Neural cell (in vitro differentiated cells): ENCODE results near the gene ZNHIT2. TPM values are rescaled to one million over a fixed set of nuclear protein-coding genes. Genes with fewer than 3 reads are reported as not detected.

ENCODE experiments used
- H2AFZ ChIP-seq: fragments of 200-600, 300-800 bp; sonication (generic), shearing (Covaris generic); 2 replicates; pipeline ENCODE4 v1.6.0; 2014; ENCODE audit warnings: low read depth, mild to moderate bottlenecking, antibody characterized with exemption, low read length, moderate library complexity
- H3F3A ChIP-seq: fragments of 200-600 bp; shearing (Covaris generic); 2 replicates; pipeline ENCODE4 v1.6.1; 2016; ENCODE audit warnings: mild to moderate bottlenecking, moderate library complexity, mixed read lengths, antibody characterized with exemption, low read length; ENCODE audit not compliant: insufficient read depth, poor library complexity, severe bottlenecking
- H3K27ac ChIP-seq: fragments of 200-600, 300-800 bp; sonication (generic), shearing (Covaris generic); 2 replicates; pipeline ENCODE4 v1.5.1; 2014; ENCODE audit warnings: mild to moderate bottlenecking, low read length, moderate library complexity
- H3K27me3 ChIP-seq: fragments of 300-800, 200-600 bp; sonication (generic), shearing (Covaris generic); 2 replicates; pipeline ENCODE4 v1.6.0; 2014; ENCODE audit warnings: mild to moderate bottlenecking, low read depth, low read length, moderate library complexity; ENCODE audit not compliant: insufficient read depth
- H3K36me3 ChIP-seq: fragments of 300-800, 200-600 bp; sonication (generic), shearing (Covaris generic); 2 replicates; pipeline ENCODE4 v1.5.1; 2014; ENCODE audit warnings: mild to moderate bottlenecking, antibody characterized with exemption, low read length, moderate library complexity; ENCODE audit not compliant: insufficient read depth
- H3K4me2 ChIP-seq: fragments of 300-800, 200-600 bp; sonication (generic), shearing (Covaris generic); 2 replicates; pipeline ENCODE4 v1.6.0; 2014; ENCODE audit warnings: mild to moderate bottlenecking, low read length
- H3K4me3 ChIP-seq: fragments of 300-800, 200-600 bp; sonication (generic), shearing (Covaris generic); 2 replicates; pipeline ENCODE4 v1.5.1; 2014; ENCODE audit warnings: mild to moderate bottlenecking, low read length, moderate library complexity
- H3K79me2 ChIP-seq: fragments of 200-600 bp; shearing (Covaris generic); replicated peaks from 2 replicates; pipeline ENCODE4 v1.6.0; 2014; ENCODE audit warnings: mild to moderate bottlenecking, low read length, moderate library complexity; ENCODE audit not compliant: insufficient read depth
- H3K9ac ChIP-seq: fragments of 300-800, 200-600 bp; sonication (generic), shearing (Covaris generic); 2 replicates; pipeline ENCODE4 v1.6.1; 2016; ENCODE audit warnings: mild to moderate bottlenecking, low read length, mixed read lengths
- H3K9me2 ChIP-seq: fragments of 200-600 bp; shearing (Covaris generic); 2 replicates; pipeline ENCODE4 v1.6.1; 2016; ENCODE audit warnings: mild to moderate bottlenecking, low read length, mixed read lengths; ENCODE audit not compliant: insufficient read depth
- H3K9me3 ChIP-seq: fragments of 200-600, 300-800 bp; sonication (generic), shearing (Covaris generic); 2 replicates; pipeline ENCODE4 v1.6.1; 2016; ENCODE audit warnings: mild to moderate bottlenecking, mixed run types, low read length, moderate library complexity, mixed read lengths
- H4K20me1 ChIP-seq: fragments of 200-600 bp; shearing (Covaris generic); 2 replicates; pipeline ENCODE4 v1.6.1; 2016; ENCODE audit warnings: mild to moderate bottlenecking, mixed run types; ENCODE audit not compliant: insufficient read depth
- CTCF ChIP-seq: fragments of 450-650 bp; IDR thresholded peaks from 2 replicates; pipeline ENCODE4 v1.5.1; 2014; ENCODE audit warnings: antibody characterized with exemption, mild to moderate bottlenecking, moderate library complexity; ENCODE audit not compliant: poor library complexity, severe bottlenecking
- EP300 ChIP-seq: fragments of 450-650 bp; conservative IDR thresholded peaks from 2 replicates; pipeline ENCODE4 v1.6.1; 2014; ENCODE audit warnings: antibody characterized with exemption, mild to moderate bottlenecking, moderate library complexity; ENCODE audit not compliant: poor library complexity, severe bottlenecking
- EZH2 ChIP-seq: fragments of 200-600, 300-800 bp; shearing (Covaris generic), sonication (generic); IDR thresholded peaks from 2 replicates; pipeline ENCODE4 v1.6.1; 2014; ENCODE audit warnings: antibody characterized with exemption, low read length, borderline replicate concordance, mild to moderate bottlenecking; ENCODE audit not compliant: insufficient read depth, poor library complexity, severe bottlenecking
- MXI1 ChIP-seq: fragments of 450-650 bp; conservative IDR thresholded peaks from 2 replicates; pipeline ENCODE4 v1.6.1; 2014; ENCODE audit warnings: antibody characterized with exemption, mild to moderate bottlenecking; ENCODE audit not compliant: poor library complexity, severe bottlenecking
- POLR2AphosphoS5 ChIP-seq: IDR thresholded peaks from 2 replicates; pipeline ENCODE4 v1.6.1; 2012
- RAD21 ChIP-seq: fragments of 450-650 bp; conservative IDR thresholded peaks from 2 replicates; pipeline ENCODE4 v1.6.1; 2014; ENCODE audit warnings: antibody characterized with exemption, mild to moderate bottlenecking, moderate library complexity
- SMC3 ChIP-seq: fragments of 450-650 bp; conservative IDR thresholded peaks from 2 replicates; pipeline ENCODE4 v1.6.1; 2014; ENCODE audit warnings: antibody characterized with exemption, mild to moderate bottlenecking, moderate library complexity; ENCODE audit not compliant: poor library complexity
- TAF1 ChIP-seq: IDR thresholded peaks from 2 replicates; pipeline ENCODE4 v1.6.1; 2012; ENCODE audit warnings: low read depth
- polyA plus RNA-seq: library from polyadenylated mRNA; depleted of rRNA; stranded (reverse); fragments of >200 nt; gene quantifications from 2 replicates; pipeline ENCODE4 v1.2.3, GENCODE V29; 2014
- TF ChIP-seq, protein P1 (sequence below): IDR thresholded peaks from 2 replicates; pipeline ENCODE4 v1.6.1; 2012; ENCODE audit warnings: borderline replicate concordance

Gene ZNHIT2
- polyA plus RNA-seq, 1 donor from 2014 or later = 7.0 TPM

DNA sequence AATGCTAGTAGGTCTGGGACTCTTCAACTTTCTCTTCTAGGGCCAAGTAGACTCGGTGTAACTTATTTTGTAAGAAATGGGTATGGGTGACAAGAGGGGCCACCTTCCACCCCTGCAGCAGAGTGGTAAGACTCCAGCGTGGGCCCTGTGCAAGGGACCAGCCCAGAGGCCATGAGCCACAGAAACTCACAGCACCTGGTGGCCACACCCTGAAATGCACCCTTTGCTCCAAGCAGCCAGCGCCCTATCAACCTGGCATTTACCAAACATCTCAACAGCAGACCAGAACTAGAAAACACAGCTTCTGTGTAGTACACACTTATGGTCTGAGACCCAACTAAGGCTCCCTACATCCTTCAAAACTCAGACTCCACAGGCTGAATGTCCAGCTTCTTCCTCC is 39.4 kb downstream of the ZNHIT2 start:
- Histone ChIP-seq H3K4me3 (no peak overlapping the region), H3K9ac (no peak overlapping the region), H4K20me1 (no peaks in the 10 kb centered on the region), H3K27ac (no peak overlapping the region), H3K36me3 (no peaks in the 10 kb centered on the region), H3K4me2 (no peak overlapping the region), H3F3A (no peaks in the 10 kb centered on the region), H2AFZ (no peak overlapping the region), H3K79me2 (peaks cover 6% of the 10 kb centered on the region), H3K9me2 (no peaks in the 10 kb centered on the region), H3K9me3 (no peaks in the 10 kb centered on the region), H3K27me3 (no peaks in the 10 kb centered on the region)
- TF ChIP-seq SMC3 (peak; percentile 34), CTCF (peak; percentile 36), RAD21 (no peak)

DNA sequence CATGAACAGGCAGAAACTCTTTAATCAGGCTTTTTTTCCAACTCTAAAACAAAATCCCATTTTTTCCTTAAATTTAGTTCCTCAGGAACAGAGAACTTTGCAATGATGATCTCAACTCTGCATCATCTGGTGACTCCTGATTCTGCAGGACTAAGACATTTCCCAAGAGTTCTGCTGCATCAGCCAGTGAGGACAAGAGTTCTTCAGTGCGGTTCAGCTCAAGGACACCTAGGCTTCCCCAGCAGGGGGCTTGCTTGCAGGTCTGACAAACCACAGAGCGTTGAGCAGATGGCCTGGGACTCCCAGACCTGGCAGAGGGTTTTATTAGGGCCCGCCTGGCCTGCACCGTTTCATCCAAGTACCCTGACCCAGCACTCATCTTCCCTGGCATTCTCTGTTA is 40.0 kb downstream of the ZNHIT2 start:
- Histone ChIP-seq H2AFZ (no peak overlapping the region), H3K9ac (no peak overlapping the region), H4K20me1 (no peaks in the 10 kb centered on the region), H3K4me2 (no peak overlapping the region), H3K9me3 (no peaks in the 10 kb centered on the region), H3K4me3 (no peak overlapping the region), H3K79me2 (no peaks in the 10 kb centered on the region), H3K9me2 (no peaks in the 10 kb centered on the region), H3K36me3 (no peaks in the 10 kb centered on the region), H3F3A (no peaks in the 10 kb centered on the region), H3K27ac (no peak overlapping the region), H3K27me3 (no peaks in the 10 kb centered on the region)
- TF ChIP-seq EP300 = no peak
- no peak for TF ChIP-seq RAD21
- TF ChIP-seq CTCF = no peak

GRCh38 chr11:65072631-65072966 is 44.9 kb downstream of the ZNHIT2 start:
- Histone ChIP-seq H3K27ac (no peak overlapping the region), H3K4me2 (no peak overlapping the region), H3K9me3 (no peaks in the 10 kb centered on the region), H3K36me3 (no peaks in the 10 kb centered on the region), H3K9ac (no peak overlapping the region), H3K4me3 (no peak overlapping the region), H2AFZ (no peak overlapping the region), H3K79me2 (no peaks in the 10 kb centered on the region), H3K9me2 (no peaks in the 10 kb centered on the region), H3F3A (no peaks in the 10 kb centered on the region), H3K27me3 (no peaks in the 10 kb centered on the region), H4K20me1 (no peaks in the 10 kb centered on the region)
- TF ChIP-seq EP300 (no peak), MXI1 (no peak), POLR2AphosphoS5 (no peak), EZH2 (no peak), CTCF (no peak), RAD21 (no peak), TAF1 (no peak), SMC3 (no peak)
- TF ChIP-seq, protein P1, sequence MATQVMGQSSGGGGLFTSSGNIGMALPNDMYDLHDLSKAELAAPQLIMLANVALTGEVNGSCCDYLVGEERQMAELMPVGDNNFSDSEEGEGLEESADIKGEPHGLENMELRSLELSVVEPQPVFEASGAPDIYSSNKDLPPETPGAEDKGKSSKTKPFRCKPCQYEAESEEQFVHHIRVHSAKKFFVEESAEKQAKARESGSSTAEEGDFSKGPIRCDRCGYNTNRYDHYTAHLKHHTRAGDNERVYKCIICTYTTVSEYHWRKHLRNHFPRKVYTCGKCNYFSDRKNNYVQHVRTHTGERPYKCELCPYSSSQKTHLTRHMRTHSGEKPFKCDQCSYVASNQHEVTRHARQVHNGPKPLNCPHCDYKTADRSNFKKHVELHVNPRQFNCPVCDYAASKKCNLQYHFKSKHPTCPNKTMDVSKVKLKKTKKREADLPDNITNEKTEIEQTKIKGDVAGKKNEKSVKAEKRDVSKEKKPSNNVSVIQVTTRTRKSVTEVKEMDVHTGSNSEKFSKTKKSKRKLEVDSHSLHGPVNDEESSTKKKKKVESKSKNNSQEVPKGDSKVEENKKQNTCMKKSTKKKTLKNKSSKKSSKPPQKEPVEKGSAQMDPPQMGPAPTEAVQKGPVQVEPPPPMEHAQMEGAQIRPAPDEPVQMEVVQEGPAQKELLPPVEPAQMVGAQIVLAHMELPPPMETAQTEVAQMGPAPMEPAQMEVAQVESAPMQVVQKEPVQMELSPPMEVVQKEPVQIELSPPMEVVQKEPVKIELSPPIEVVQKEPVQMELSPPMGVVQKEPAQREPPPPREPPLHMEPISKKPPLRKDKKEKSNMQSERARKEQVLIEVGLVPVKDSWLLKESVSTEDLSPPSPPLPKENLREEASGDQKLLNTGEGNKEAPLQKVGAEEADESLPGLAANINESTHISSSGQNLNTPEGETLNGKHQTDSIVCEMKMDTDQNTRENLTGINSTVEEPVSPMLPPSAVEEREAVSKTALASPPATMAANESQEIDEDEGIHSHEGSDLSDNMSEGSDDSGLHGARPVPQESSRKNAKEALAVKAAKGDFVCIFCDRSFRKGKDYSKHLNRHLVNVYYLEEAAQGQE = no peak
